OCI-LY1 (cell line): ENCODE data around the gene SFMBT2.

Source experiments
- CTCF ChIP-seq: fragments of 200-600 bp; sonication (generic), shearing (Covaris generic); IDR thresholded peaks from 2 replicates; pipeline ENCODE4 v1.5.1; 2017; ENCODE audit warnings: mild to moderate bottlenecking, antibody characterized with exemption, low read length, moderate library complexity, mixed read lengths
- EZH2 ChIP-seq: fragments of 200-600 bp; sonication (generic), shearing (Covaris generic); IDR thresholded peaks from 2 replicates; pipeline ENCODE4 v1.8.0; 2017; ENCODE audit warnings: borderline replicate concordance, mixed run types, mild to moderate bottlenecking, antibody characterized with exemption, low read length, moderate library complexity, mixed read lengths

GRCh38 chr10:7438196-7438986 is 27.6 kb upstream of the SFMBT2 start:
- TF ChIP-seq CTCF, result no peak
- no peak for TF ChIP-seq EZH2
